Measurements from ENCODE around the gene DHRS12.
"Not testable (repeated sequence)": the region's sequence is repeated elsewhere in the genome, so short reads cannot be mapped to it uniquely, and the experiment has no call there.

Gene DHRS12

DNA sequence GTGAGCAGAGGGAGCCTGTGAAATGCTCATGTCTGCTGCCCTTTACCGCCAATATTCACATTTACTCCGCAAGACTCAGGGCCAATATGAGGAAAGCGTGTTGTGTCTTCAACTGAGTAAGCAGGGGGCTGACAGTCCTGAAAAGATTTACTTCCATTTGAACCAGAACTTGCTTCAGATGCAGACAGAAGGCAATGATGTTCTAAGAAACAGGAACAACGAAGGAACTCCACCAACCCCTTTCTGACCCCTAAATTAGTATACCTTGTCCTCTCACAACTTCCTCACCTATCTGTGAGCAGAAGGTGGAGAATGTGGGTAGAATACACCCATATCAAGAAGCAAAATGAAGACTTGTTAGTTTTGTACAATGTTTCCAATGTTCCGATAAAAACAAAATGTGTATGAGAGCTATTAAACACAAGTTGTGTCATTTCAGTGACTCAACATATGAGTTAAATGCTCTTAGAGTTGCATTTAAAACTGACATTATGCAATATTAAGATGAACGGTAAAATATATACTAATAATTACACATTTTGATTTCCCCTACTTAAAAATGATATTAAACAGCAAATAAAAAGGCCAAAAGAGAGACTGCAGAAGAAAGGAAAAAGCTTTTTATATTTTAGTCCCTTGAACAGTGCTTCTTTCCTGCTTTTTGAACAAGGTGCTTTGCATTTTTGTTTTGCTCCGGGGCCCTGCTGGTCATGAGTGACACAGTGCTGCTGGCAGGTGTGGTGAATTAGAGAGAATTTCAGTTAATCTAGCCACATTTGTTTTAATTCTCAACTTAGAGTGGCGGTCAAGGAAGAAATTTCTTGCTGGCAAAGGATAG, 25.0 kb upstream of the DHRS12 start:
- DNase-seq = no peak

DNA sequence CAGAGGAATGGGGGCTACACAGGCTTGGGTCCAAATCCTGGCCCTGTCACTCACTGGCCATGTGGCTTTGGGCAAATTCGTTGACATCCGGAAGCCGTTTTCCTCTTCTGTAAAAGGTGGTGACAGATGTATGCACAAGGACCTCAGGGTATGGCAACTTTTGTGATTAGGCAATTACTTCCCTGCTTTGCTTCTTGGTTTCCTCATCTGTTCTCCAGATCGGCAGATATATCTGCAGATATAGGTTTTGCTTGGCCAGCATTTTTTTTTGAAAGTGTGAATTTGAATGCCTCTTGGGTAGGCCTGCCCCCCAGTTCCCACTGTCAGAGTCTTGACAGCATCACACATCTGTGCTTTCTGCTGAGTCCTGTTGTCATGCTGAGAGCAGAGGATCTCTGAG, 23.3 kb upstream of the DHRS12 start:
- no peak for DNase-seq

GRCh38 chr13:51826606-51827005, 22.6 kb upstream of the DHRS12 start:
- peak in 1 of 51 donors; percentile 22 for DNase-seq

GRCh38 chr13:51825681-51826254, 21.8 kb upstream of the DHRS12 start:
- no peak for DNase-seq

- DNase-seq = no peak
These were observed 21.2 kb upstream of the DHRS12 start for GRCh38 chr13:51825165-51825592.

DNA sequence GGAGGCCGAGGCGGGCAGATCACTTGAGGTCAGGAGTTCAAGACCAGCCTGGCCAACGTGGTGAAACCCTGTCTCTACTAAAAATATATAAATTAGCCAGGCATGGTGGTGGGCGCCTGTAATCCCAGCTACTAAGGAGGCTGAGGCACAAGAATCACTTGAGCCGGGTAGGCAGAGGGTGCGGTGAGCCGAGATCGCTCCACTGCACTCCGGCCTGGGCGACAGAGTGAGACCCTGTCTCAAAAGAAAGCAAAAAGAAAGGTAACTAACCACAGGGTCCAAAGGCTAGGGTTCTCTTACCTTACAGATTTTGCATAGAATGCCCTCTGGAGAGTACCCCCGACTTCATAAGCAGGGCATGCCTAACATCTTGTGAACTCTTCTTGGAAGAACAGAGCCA, 20.7 kb upstream of the DHRS12 start:
- not testable (repeated sequence) for DNase-seq

DNA sequence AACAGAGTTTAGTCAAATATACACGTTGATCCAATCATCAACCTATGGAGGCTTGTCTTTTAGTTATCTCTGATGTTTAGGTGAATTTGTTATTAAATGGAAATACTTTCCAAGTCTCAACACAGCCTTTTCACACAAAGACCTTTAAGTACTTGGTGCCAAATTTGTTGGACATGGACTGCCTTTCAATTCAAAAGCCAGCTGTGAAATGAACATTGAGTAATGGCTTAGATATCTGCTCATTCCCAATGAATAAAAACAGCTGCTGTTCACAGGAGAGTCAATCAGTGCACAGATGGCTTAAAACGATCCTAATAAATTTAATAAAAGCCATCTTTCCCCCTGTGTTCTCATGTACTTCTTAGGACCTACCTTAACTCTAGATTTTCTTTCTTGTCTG, 19.9 kb upstream of the DHRS12 start:
- no peak for DNase-seq

DNA sequence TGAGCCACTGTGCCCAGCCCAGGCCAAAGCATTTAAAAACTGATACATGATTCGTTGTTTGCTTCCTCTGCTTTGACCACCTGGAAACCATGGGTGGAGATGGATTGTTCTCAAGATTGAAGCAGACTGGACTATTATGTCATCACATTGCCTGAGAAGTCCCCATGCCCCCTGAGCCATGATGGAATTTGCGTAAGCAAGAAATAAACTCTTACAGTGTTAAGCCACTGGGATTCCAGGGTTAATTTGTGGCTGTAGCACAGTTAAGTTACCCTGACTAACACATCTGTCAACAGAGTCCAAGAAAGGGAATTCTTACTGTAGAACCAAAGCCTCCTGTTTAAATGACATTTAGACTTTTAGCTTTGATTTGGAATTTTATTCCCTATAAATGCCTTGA, 19.4 kb upstream of the DHRS12 start:
- no peak for DNase-seq

DNA sequence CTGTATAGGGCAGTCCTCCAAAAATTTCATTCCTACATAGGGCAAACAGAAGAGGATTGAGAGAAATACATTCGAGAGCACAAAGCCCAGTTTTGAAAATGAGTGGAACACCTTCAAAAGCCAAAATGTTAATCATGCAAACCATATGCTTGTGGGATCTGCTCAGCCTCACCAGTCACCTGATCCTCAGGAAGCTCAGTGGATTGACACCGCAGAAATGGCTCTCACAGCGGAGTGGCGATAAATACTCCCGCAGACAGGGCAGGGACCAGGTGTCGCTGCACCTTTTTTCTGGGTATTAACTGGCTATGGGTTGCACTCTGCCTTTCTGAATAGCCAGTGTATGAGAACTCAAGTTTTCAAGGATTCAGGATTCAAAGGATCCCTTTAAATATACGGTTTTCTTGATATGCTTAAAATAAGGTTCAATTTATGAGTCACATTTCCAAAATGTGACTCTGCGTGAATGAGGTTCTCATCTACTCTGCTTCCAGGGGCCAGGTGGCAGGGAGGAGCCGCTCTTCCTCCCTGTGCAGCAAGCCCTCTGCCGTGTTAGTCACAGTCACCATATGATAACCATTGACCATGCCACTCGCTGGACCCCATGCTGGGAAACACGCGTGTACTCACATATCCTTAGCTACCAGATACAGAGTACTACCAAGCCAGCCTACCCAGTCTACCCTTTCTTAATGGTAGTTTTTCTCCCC, 18.3 kb upstream of the DHRS12 start:
- no peak for DNase-seq

DNA sequence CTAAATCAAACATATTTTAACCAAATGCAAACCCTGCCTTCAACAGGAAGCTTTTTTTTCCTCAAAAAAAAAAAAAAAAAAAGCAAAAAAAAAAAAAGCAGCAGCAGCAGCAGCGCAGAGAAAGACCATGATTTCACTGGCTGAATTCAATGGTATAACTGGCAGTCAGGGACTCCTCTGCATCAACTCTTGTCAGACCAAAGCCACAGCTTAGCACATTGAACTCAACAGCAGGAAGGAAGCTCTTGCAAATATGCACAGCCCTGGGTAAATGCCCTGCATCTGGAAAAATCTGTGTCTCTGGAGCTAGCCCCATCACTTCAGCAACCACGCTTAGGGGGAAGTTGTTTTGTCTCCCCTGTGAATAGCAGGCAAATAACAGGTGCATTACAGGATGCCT, 17.6 kb upstream of the DHRS12 start:
- DNase-seq = no peak

DNA sequence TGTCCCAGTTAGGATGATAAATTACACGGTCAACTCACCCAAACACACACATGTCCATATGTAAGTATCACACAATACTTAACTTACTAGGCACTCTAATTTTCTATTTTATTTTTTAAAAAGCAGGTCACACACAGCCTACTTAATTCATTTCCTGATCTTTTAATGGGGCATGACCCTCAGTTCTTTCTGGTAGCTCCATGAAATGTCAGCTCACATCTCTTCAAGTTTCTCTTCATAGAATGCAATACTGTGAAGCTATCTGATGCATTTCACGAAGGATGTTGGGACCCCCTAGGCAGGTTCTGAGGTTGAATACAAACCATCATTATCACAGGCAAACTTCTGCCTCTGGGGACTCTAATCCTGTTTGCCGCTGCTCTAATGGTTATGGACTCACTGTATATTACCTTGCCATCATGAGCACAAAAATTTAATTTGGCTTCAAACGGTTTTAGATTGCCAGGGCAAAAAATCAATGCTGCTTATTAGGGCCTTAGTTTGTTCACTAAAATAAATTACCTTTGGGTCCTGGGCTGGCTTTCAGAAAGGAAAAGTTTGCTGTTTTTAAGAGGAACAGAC, 16.1 kb upstream of the DHRS12 start:
- no peak for DNase-seq

DNA sequence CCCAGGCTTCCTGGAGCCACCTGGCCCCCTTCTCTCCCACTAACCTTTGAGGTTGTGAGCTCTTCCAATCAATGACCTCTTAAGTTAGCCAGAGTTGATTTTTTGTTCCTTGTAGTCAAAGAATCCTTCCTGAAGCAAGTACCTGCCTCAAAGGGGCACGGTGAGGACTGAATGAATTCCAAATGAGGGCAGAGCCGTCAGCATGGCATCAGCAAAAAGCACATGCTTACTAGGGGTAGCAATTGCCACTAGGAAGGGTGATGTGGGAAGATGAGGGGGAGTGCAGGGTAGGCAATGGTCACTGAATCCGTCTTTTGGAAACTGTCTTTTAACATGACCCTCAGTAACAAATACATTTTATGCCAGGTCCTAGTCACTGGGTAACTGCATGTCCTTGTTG, 15.6 kb upstream of the DHRS12 start:
- no peak for DNase-seq

DNA sequence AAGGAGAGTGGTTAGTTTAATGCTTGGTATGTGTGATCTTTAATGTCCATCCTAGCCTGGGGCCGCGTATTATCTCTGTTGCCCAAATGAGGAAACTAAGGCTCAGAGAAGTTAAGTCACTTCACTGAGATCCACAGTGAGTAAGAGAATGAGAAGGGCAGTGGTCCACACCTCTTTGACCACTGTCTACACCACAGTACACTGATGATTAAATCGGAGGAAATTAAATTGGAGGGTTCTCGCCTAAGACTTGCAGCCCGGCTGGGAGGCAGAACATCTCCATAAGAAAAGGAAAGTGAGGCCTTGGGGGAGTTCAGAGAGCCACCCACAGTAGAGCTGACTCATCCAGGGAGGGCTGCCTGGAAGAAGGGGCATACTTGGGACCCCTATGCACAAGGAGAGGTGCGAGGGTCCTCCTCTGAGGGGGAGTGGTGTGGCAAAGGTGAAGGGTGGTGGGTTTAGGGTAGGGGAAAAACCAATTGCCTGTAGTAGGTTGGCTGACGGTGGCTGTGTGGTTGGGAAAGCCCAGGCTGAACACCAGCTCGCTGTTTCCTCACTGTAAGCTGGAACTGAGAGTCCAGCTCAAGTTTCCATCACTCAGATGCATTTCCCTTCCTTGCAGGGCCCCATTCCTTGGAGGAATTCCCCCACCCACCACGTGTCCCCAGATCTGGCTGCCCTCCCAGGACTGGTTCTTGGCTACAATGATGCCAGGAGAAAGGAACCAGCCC, 15.0 kb upstream of the DHRS12 start:
- DNase-seq = peak in 24 of 51 donors; percentile 5 to 46 (median 24)

DNA sequence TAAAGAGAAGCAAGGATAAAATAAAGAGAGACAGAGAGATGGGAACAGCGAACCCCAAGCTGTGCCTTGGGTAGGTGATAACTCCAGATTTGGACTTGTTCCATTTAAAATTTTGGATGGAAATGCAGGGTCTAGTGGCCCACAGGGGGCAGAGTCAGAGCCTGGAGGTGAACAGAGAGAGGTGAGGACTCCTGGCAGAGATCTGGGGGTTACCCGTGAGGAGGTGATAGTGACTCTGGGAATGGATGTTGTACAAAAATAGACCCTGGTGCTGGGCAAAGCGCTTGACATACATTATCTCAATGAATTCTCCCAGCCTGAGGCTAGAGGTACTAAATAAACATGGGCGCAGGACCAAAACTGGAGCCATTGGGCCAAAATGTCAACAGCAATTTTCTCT, 14.3 kb upstream of the DHRS12 start:
- DNase-seq = no peak

DNA sequence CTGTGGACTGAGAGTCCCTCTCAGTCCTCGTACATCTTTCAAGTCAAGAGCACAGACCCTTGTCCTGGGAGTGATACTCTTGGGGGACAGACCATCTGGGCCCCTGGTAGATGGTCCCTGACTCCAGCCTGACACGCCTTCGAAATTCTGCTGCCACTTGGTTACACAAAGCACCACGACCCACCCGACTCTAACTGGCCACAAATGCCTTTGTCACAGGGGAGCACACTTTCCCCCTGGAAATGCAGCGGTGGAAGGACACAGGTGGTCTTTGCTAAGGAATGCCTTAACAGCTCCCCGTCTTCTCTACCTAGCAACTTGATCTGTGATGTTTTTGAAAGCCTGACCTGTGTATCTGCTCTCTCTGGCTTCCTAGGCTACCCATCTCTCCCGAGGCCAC, 13.8 kb upstream of the DHRS12 start:
- DNase-seq = no peak

DNA sequence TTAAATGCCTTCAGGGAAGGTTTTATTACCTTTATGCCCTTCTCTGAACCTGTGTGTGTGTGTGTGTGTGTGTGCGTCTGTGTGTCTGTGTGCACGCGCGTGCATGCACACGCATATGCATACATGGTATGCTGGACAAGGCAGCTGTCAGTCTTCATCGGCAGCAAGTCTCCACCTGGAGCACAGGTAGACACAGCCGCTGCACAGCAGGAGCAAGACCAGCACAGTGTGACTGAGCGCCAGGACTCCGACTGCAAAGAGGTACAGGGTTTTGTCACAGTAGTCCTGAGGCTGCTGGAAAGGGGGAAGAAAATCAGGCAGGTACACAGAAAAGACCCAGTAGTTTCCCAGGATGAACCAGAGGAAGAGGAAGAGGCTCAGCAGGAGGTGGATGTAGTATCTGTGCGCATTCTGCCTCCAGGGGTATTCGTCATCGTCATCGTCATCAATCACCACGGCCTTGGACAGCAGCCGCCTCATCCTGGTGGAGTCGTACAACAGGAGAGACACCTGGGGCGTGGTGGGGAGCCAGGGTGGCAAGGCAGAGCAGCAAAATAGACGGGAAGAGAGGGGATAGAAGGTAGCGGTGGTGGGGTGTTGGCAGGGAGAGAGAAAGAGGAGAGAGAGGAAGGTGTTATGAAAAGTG, 12.8 kb upstream of the DHRS12 start:
- no peak for DNase-seq

DNA sequence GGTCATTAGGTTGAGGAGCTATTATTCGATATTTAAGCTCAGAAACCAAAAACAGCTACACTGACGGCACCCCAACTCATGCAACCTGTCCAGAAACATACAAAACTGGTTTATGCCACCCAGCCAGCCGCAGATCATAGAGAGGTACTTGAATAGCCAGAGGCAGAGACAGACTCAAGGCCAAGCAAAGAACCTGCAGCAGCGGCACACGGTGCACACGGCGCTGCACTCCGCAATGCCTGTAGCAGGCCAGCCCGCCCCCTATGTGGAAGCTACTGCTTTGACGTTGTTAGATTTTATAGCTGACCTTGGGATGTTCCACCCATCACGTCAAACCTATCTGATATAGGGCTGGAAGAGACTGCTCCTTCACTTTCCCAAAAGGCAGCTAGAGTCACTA, 11.9 kb upstream of the DHRS12 start:
- no peak for DNase-seq

DNA sequence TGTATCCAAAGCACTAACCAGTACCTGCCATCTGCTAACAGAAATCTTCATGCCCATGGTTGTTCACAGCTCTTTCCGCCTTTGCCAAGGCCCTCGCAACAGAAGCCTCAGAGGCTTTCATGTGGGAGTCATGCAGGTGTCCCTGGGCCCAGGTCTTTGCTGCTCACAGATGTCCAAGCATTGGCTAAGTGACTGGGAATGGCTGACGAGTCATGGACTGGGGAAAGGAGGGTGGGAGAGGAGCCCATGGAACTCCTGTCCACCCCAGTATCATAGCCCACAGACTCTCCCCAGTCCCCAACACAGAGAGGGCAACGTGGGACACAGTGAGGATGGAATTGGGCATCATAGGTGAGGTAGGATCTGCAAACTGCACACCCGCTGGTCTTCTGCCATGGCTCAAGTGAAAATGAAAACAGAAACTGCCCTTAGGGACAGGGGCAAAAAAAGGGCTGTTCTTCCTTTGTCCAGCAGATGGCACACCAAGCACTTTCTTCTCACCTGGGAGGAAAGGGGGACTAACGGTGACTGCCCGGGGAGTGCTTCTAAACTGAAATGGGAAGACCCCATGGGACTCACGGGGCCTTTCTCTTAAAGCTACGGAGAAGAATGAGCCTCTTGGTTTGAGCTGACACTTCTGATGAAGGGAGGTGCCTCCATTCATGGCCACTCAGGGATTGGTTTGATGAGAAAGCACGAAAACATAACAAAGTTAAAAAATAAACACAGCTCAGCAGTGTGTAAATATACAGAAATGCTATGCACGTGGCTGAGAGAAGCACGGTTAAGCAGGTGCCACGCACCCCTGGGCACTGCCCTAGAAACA, 11.1 kb upstream of the DHRS12 start:
- peak in 28 of 51 donors; percentile 5 to 59 (median 36) for DNase-seq

DNA sequence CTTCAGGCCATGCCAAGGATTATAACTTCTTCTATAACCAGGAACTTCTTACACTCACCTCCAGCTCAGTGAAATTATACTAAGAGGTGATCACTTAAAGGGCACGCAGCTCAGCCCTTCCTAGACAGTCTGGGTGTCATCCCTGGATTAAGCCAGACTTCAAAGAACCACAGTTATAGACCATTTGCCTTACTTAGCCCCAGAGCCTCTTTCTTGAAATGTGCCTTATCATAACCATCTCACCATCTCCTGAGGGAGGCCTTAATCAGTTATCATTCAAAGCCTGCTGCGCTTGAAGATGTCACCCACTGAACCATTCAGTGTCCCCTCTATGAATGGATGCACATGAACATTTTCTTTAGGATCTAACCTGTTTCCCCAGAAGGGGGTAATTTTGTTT, 10.1 kb upstream of the DHRS12 start:
- no peak for DNase-seq

DNA sequence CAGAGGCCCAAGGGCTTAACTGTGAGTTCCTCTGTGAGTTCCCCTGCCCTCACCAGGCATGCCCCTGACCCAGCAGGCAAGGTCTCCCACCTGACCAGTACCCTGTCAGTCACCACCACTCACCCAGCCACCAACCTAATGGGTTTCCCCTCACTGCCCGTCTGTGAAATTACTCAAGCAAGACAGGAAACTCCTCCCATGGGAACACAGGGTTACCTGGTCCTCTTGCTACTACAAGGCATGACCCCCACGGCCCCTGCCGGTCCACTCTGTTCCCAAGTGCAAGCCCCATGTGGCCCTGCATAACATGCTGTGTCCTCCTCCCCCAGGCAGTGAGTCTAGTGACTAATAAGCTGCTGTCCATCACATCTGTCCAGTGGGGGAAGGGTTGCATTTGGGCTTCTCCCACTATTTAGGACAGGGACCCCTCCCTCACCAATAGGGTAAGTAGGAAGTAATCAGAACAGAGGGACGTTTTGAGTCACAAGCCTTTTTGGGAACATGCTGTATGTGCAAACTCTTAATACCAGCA, 8.0 kb upstream of the DHRS12 start:
- DNase-seq = no peak
